Pancreas (tissue), 10 donors: Measurements from ENCODE around the gene L3MBTL2. TPM values are rescaled to one million over a fixed set of nuclear protein-coding genes. Genes with fewer than 3 reads are reported as not detected.
"Not testable (repeated sequence)": the region's sequence is repeated elsewhere in the genome, so short reads cannot be mapped to it uniquely, and the experiment has no call there.

Source experiments
- ATAC-seq, 4 donors: fragments of 200-7000 bp; cut with Tn5 transposase; one replicate each; pipeline versions ENCODE4 v1.8.0 to v1.9.1; 2020; ENCODE audit warnings: mild to moderate bottlenecking in 4 of 4, moderate library complexity in 4 of 4
- DNase-seq, 6 donors: peaks; one replicate each; pipeline ENCODE4 v3.0.0-alpha.2; 2020
- FAIRE-seq: peaks from 2 replicates; lab custom pipeline; 2012; peaks lifted over from hg19 to GRCh38; lab: Jason Lieb, UNC
- H3K27ac ChIP-seq, 4 donors: fragments of 200-600 bp; sonication (generic); 1 replicate in 3 of 4; 2 replicates in 1 of 4; pipeline versions ENCODE4 v1.5.0 to v1.8.0; 2020
- H3K27me3 ChIP-seq, 4 donors: fragments of 200-600 bp; one replicate each; pipeline ENCODE4 v1.8.0; 2021
- H3K36me3 ChIP-seq, 3 donors: fragments of 200-600 bp; sonication (generic) in 1 of 3; one replicate each; pipeline versions ENCODE4 v1.5.0 to v1.8.0; 2020 to 2021
- H3K4me1 ChIP-seq, 3 donors: fragments of 200-600 bp; one replicate each; pipeline ENCODE4 v1.8.0; 2021
- H3K4me3 ChIP-seq, 4 donors: fragments of 200-600 bp; sonication (generic) in 2 of 4; one replicate each; pipeline versions ENCODE4 v1.5.0 to v1.8.0; 2020 to 2021
- H3K9me3 ChIP-seq, 4 donors: fragments of 200-600 bp; one replicate each; pipeline ENCODE4 v1.8.0; 2021
- CTCF ChIP-seq, 4 donors: fragments of 200-600 bp; sonication (generic) in 3 of 4; IDR thresholded peaks; one replicate each; pipeline versions ENCODE4 v1.5.0 to v1.8.0; 2021; ENCODE audit warnings: antibody characterized with exemption in 4 of 4
- WGBS, 2 donors: extraction: QIAGEN DNeasy Blood & Tissue Kit; methylation state at CpG; one replicate each; pipeline ENCODE4 v1.1.7; 2013; 5-methylcytosine and 5-hydroxymethylcytosine counted together
- intact Hi-C, 3 donors: fragments of 100-400 bp; cut with DNase I; formaldehyde crosslinking; loops; one replicate each; pipeline versions ENCODE4 v1.11.1 to v1.14.2; 2022
- polyA plus RNA-seq, 2 donors: library from polyadenylated mRNA; stranded (reverse); fragments of 200-250 nt; gene quantifications; one replicate each; pipeline ENCODE4 v1.2.3, GENCODE V29; 2013
- total RNA-seq, 6 donors: library from RNA; stranded (reverse); fragmentation: NEBNext Ultra II Directional in 4 of 6; extraction: Animal tissue kit (Norgen Biotek cat#: 25700) in 4 of 6; gene quantifications; one replicate each; pipeline versions ENCODE4 v1.2.1 to v1.2.4, GENCODE V29; 2021 to 2023
- donor health status: healthy with polysubstance abuse.
- donor health status: DM: no; HTN: no; CAD: no; lungs with moderate emphysema.
- donor health status: DM: no; HTN: no; CAD: no.
- donor health status: control.
- donor health status: control.
- donor health status: Bipolar disorder and iron deficiency.
- donor health status: DM: yes; HTN: yes; CAD: no.
- donor health status: DM: no; HTN: no; CAD: no.
- donor health status: DM: no; HTN: no; CAD: no.
- donor health status: DM: yes; HTN: yes; CAD: no.

The L3MBTL2 gene
- total and polyA plus RNA-seq, 8 donors: 7.9 to 15.9 (median 9.8) TPM

- Histone ChIP-seq H3K27ac (no peak overlapping the region), H3K9me3 (no peaks in the 10 kb centered on the region), H3K27me3 (no peaks in the 10 kb centered on the region), H3K4me1 (no peaks in the 10 kb centered on the region), H3K4me3 (no peak overlapping the region), H3K36me3 (peaks cover 16 to 77% (median 55%) of the 10 kb centered on the region in 3 donors)
- intact Hi-C loops: no loop called here
- WGBS, 2 donors: 91 to 92% methylated on average over 2 of the region's 2 CpGs
- no peak for TF ChIP-seq CTCF (IDR thresholded peaks at IDR 0.05)
- FAIRE-seq: no peak
- DNase-seq: no peak
- no peak for ATAC-seq
Observed at GRCh38 chr22:41175546-41175945, 29.6 kb upstream of the L3MBTL2 start.

GRCh38 chr22:41177040-41177621, 28.0 kb upstream of the L3MBTL2 start:
- intact Hi-C loops: no loop called here
- TF ChIP-seq CTCF (IDR thresholded peaks at IDR 0.05): no peak
- Histone ChIP-seq H3K4me1 (no peaks in the 10 kb centered on the region), H3K36me3 (peaks cover 13 to 71% (median 51%) of the 10 kb centered on the region in 3 donors), H3K9me3 (no peaks in the 10 kb centered on the region), H3K27ac (no peak overlapping the region), H3K27me3 (no peaks in the 10 kb centered on the region), H3K4me3 (no peak overlapping the region)
- FAIRE-seq (no peak), ATAC-seq (peak in 3 of 4 donors; percentile 20 to 31 (median 21)), DNase-seq (peak in 2 of 6 donors; percentile 40 to 60)
- 92 to 94% methylated on average over 14 to 15 of the region's 15 CpGs for WGBS, 2 donors

GRCh38 chr22:41177622-41178424, 27.3 kb upstream of the L3MBTL2 start:
- no peak overlapping the region for H3K27ac ChIP-seq
- no peaks in the 10 kb centered on the region for H3K27me3 ChIP-seq
- DNase-seq (no peak), ATAC-seq (peak in 3 of 4 donors; percentile 13 to 22 (median 17)), FAIRE-seq (no peak)
- intact Hi-C loops: no loop called here
- TF ChIP-seq CTCF (IDR thresholded peaks at IDR 0.05): no peak
- H3K36me3 ChIP-seq: peaks cover 13 to 65% (median 44%) of the 10 kb centered on the region in 3 donors
- H3K9me3 ChIP-seq: no peaks in the 10 kb centered on the region
- H3K4me3 ChIP-seq: no peak overlapping the region
- 95 to 96% methylated on average over 9 of the region's 9 CpGs for WGBS, 2 donors
- no peaks in the 10 kb centered on the region for H3K4me1 ChIP-seq

GRCh38 chr22:41178425-41178975, 26.6 kb upstream of the L3MBTL2 start:
- Histone ChIP-seq H3K9me3 (no peaks in the 10 kb centered on the region), H3K4me3 (no peak overlapping the region), H3K27ac (no peak overlapping the region), H3K27me3 (no peaks in the 10 kb centered on the region), H3K36me3 (peaks cover 13 to 58% (median 42%) of the 10 kb centered on the region in 3 donors), H3K4me1 (no peaks in the 10 kb centered on the region)
- FAIRE-seq (no peak), ATAC-seq (peak in 3 of 4 donors; percentile 4 to 22 (median 7)), DNase-seq (peak in 1 of 6 donors; percentile 45)
- TF ChIP-seq CTCF (IDR thresholded peaks at IDR 0.05): no peak
- WGBS, 2 donors: 87 to 91% methylated on average over 8 of the region's 8 CpGs
- intact Hi-C loops: no loop called here

- H3K36me3 ChIP-seq: peaks cover 11 to 41% (median 31%) of the 10 kb centered on the region in 3 donors
- intact Hi-C loops, DNase-seq, ATAC-seq, H3K9me3 ChIP-seq, H3K4me3 ChIP-seq, FAIRE-seq, H3K27me3 ChIP-seq, H3K27ac ChIP-seq, H3K4me1 ChIP-seq: not testable (repeated sequence)
- WGBS, 2 donors: 94 to 97% methylated on average over 6 of the region's 6 CpGs
Observed at GRCh38 chr22:41180362-41180761, 24.8 kb upstream of the L3MBTL2 start.
